Activated CD4-positive, CD25-positive, alpha-beta regulatory T cell treated with anti-CD3 and anti-CD28 coated beads, Interleukin-2, amount 50 U/mL, for 24 hours (primary cell): ENCODE measurements around the gene FKBP5.
"Not testable (repeated sequence)": the region's sequence is repeated elsewhere in the genome, so short reads cannot be mapped to it uniquely, and the experiment has no call there.

Experiments used
- ATAC-seq, 2 donors: fragments of 150-1000 bp; cut with Tn5 transposase; one replicate each; pipeline ENCODE4 v1.10.0; 2021; ENCODE audit warnings: mild to moderate bottlenecking in 1 of 2, moderate library complexity in 1 of 2

FKBP5 gene

DNA sequence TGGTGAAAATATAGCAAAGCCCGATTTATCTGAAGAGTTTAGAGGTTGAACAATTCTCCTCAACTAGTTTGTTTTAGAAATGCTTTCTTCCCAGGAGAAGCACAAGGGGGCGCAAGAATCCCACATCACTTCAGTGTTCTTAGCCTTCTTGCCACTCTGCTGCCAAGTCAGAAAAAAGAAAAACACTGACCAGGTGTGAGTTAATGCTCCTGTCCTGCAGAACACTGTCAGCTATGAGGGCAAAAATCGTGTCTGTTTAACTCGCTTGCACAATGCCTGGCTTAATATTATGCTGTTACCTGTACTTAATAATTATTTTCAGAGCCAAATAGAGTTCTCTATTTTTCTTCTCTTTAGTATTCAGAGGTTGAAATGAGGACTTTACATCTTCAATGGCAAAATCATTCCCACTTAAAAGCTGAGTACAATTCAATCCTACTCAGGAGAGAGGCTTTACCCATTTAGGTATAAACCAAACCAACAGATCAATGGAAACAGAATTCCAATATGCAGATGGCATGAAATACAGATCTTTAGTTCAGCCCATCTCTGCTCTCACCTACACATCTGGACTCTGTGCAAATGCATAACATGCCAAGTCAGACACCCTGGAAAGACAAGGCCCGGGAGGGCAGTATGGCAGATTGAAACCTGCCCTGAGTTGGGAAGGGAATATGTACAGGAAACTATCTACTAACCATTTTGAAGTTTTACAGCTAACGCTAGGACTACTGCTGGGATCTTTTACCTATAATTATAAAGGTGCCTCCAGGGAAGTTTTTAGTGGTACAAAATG, 104.6 kb downstream of the FKBP5 start:
- ATAC-seq = peak; percentile 67 to 73

- no peak for ATAC-seq
Observed at GRCh38 chr6:35582315-35582714, 106.4 kb downstream of the FKBP5 start.

DNA sequence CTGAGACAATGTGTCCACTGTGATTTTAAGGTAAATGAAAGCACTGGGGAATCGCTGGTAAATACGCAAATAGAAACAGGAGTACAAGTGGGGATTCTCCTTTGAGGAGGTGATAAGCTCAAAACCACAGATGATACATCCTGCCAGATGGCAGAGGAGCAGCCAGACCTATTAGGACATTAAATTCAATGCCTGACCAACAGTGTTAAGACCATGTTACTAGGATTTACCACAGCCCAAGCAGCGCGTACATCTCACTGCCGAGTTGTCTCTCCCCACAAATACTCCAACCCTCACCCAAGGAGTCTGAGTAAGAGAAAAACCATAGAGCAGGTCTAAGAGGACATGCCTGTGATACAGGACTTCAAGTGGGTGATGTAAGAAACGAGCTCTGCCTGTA, 107.1 kb downstream of the FKBP5 start:
- ATAC-seq = no peak

DNA sequence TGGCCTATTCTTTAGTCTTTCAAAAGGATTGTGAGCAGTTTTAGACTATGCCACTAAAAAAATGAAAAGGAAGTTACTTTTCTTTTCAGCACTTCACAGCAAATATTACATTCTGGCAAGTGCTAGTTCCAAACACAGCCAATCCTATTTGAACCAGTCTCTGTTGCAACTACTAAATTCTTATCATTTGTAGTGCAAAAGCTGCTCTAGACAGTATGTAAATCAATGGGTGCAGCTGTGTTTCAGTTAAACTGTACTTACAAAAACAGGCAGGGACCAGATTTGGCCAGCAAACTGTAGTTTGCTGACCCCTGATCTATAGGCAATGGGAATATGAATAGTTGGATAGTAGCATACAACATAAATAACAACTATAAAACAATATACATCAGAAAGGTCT, 107.9 kb downstream of the FKBP5 start:
- ATAC-seq = no peak

GRCh38 chr6:35576682-35577081, 112.0 kb downstream of the FKBP5 start:
- ATAC-seq = no peak

DNA sequence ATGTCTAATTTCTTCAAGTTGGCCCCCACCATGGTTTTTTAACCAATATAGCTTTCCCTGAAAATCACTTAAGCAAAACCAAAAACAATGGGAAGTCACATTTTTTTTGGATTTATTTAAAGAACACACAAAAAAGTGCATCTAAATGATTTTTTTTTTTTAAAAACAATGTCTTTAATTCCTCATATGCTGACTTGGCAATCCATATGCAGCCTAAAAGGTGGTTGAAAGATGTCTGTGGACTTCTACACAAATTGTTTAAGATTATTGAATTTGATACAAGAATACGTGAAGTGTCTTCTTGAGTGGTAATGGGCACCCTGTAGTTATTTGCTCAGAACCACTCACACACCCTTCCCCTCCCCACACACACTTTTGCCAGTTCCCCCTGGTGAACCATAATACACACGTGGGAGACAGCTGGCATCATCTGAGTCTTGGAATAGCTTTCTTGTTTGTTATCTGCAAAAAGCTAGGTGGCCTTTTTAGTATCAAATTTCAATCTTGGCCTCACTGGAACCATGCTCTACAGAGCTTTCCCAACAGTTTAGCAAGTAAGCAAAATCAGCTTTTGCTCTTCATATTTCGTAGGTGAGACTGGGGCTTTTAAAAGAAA, 115.1 kb downstream of the FKBP5 start:
- no peak for ATAC-seq

- not testable (repeated sequence) for ATAC-seq
Observed at GRCh38 chr6:35570885-35571330, 117.8 kb downstream of the FKBP5 start.

DNA sequence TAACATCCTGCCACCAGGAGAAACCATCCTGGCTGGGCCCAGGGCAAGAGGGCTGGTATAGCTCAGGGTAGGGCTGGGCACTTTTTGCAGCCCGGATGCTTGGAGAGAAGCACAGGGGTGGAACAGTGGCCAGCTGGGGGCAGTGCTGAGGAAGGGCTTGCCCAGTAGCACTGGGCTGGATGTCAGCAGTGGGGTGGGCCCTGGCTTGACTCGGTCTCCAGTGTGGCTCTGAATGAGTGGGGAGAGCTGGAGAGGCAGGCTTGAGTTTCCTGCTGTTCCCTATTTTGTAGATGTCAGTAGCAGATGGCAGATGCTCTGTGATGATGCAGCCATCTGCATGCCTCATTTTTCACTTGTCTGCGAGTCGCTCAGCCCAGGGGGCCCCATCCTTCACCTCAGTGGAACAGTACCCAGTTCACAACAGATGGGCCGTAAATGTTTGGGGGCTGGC, 119.7 kb downstream of the FKBP5 start:
- peak in 1 of 2 donors; percentile 25 for ATAC-seq

GRCh38 chr6:35566794-35567193, 121.9 kb downstream of the FKBP5 start:
- ATAC-seq = no peak

DNA sequence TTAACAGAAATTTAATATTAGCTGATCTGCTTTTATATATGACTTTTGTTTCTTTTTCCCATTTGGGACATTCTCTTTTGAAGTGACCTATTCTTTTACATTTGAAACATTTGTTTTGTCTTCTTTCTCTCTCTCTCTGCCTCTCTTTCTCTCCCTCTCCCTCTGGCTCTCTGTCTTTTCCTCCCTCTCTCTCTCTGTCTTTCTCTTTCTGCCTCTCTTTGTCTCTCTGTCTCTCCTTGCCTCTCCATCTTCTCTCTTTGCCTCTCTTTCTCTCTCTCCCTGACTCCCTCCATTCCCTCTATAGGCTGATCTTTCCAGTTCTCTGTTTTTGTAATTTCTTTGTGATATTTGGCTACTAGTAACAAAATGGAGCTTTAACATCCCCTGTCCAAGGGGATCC, 124.0 kb downstream of the FKBP5 start:
- no peak for ATAC-seq

DNA sequence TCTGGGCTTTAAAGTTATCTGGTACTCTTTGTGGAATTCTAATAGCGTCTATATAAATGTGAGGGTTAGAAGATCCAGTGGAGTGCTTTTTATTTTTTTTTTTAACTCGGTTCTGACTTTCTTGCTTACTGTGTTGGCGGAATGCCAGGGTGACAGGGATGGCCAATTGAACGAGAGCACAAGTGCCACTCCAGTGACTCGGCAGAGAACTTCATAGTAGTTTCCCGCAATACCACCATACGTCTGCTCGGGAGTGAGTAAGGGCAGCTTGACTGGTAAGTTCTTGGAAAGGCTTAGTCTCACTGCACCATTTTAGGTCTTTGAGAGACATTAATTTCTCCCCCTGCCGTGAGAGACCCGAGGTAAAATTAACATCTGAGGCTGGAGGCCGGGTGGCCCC, 126.7 kb downstream of the FKBP5 start:
- no peak for ATAC-seq

GRCh38 chr6:35561113-35561512, 127.6 kb downstream of the FKBP5 start:
- no peak for ATAC-seq

GRCh38 chr6:35558571-35558970, 130.1 kb downstream of the FKBP5 start:
- ATAC-seq = no peak

DNA sequence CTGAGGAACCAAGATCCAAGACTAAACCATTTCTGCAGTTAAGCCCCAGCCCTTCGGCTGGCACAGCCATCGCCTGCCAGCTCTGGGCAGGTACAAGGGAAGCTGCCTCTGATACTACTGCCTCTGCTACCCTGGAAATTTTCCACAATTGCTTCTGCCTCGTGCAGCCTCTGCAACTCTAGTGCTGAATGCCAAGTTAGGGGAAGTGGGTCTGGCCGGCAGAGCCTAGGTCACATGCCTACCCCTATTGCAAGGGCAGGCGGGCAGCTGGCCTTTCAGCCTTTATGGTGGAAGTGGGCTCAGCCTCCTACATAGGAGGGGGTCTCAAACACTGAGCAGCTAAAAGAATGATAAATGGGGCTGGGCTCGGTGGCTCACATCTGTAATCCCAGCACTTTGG, 131.5 kb downstream of the FKBP5 start:
- ATAC-seq = no peak

DNA sequence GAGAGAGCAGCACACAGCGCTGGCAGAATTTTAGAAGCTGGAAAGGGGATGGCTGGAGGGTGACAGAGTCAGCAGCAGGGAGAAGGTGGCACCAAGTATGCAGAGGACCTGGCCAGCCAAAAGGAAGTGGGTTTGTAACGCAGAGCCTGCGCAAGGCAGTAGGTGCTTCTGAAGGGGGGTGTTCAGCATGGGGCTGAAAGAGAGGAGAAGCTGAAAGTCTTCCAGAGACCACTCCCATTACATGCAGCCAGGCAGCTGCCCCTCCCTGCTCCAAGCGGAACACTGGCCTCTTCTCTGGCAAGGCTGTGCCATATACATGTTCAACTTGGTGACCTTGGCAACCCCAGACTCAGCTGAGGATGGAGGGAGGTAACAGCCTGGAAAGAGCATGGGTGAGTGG, 133.9 kb downstream of the FKBP5 start:
- ATAC-seq = no peak

DNA sequence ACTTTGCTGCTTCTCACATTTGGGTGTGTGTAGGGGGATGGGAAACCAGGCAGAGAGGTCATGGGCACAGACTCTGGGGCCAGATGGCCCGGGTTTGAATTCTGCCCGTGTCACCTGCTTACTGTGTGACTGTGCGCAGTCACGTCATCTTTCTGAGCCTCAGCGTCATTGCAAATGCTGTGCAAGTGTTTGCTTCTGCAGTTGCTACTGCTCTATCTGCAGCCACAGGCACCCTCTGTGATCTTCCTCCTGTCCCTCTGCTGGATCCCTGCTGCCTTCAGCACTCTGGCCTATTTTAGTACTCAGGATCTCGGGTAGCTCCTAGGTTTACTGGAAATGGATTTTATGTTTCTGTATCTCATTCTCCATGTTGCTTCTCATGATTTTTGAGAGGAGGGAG, 135.4 kb downstream of the FKBP5 start:
- no peak for ATAC-seq

GRCh38 chr6:35552285-35552917, 136.3 kb downstream of the FKBP5 start:
- ATAC-seq = no peak

GRCh38 chr6:35550437-35550836, 138.3 kb downstream of the FKBP5 start:
- ATAC-seq = no peak

DNA sequence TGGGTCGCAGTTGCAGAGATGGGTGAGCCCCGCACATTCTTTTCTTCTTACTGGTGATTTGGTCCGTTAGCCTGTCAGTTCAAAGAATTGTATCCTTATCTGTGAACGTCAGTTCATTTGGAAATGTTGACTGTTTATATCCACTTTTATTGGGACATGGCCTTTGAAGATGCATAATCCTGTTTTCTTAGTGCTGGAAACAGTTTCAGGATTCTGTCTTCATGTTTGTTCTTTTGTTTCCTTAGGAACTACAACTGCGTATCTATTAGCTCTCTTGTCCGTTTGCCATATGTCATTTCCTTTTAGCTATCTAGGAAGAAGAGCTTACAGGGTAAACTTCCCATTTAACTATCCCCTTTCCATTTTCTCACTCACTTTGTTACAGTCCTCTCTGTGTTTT, 141.0 kb downstream of the FKBP5 start:
- no peak for ATAC-seq

- no peak for ATAC-seq
Observed at GRCh38 chr6:35544769-35545361, 143.8 kb downstream of the FKBP5 start.

DNA sequence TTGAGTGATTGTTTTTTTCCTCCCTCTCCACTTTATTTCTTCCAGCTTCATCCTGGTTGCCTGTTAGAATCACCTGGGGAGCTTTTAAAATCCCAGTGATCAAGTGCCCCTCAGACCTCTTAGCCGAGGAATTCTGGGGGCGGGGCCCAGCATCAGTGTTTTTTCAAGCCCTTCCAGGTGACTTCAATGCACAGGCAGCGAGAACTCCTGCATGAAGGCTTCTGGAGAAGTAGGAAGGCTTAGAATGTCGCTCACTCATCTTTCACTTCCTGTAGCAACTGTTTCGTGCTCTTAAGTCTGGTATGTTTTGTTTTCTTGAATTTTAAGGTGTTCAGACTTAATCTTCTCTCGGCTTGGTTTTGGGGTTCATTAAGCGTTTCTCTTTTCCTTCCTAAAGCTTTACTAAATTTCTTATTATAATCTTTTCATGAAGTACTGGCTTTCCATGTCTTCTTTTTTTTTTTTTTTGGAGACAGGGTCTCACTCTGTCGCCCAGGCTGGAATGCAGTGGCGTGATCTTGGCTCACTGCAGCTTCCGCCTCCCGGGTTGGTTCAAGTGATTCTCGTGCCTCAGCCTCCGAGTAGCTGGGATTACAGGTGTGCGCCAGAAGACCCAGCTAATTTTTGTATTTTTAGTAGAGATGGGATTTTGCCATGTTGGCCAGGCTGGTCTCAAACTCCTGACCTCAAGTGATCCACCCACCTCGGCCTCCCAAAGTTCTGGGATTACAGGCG, 145.1 kb downstream of the FKBP5 start:
- ATAC-seq = no peak

- ATAC-seq = no peak
Observed at GRCh38 chr6:35541836-35542235, 146.9 kb downstream of the FKBP5 start.

GRCh38 chr6:35539223-35539622, 149.5 kb downstream of the FKBP5 start:
- ATAC-seq = no peak
